Breast epithelium (tissue), 4 donors: ENCODE results near the gene ATP13A2. TPM values are rescaled to one million over a fixed set of nuclear protein-coding genes. Genes with fewer than 3 reads are reported as not detected.
A peak's percentile ranks its signal among the peaks of the same experiment; 100 is the strongest.

ENCODE experiments used
- DNase-seq, 2 donors: peaks; one replicate each; pipeline ENCODE4 v3.0.0-alpha.2; 2019; ENCODE audit warnings: low spot score in 2 of 2
- H3K27ac ChIP-seq, 2 donors: fragments of 200-600 bp; sonication (generic) in 1 of 2; one replicate each; pipeline ENCODE4 v1.5.1; 2016 to 2019; ENCODE audit warnings: mild to moderate bottlenecking in 1 of 2
- H3K27me3 ChIP-seq, 2 donors: fragments of 200-600 bp; sonication (generic) in 1 of 2; one replicate each; pipeline versions ENCODE4 v1.5.1 to v1.6.0; 2017 to 2019; ENCODE audit warnings: control low read depth in 1 of 2, mild to moderate bottlenecking in 1 of 2
- H3K36me3 ChIP-seq: fragments of 200-600 bp; one replicate; pipeline ENCODE4 v1.5.1; 2019
- H3K4me1 ChIP-seq, 2 donors: fragments of 200-600 bp; sonication (generic); one replicate each; pipeline ENCODE4 v1.5.1; 2016 to 2019; ENCODE audit warnings: control low read depth in 1 of 2
- H3K4me3 ChIP-seq, 3 donors: fragments of 200-600 bp; sonication (generic); 1 replicate in 2 of 3; 2 replicates in 1 of 3; pipeline ENCODE4 v1.5.1; 2016 to 2019; ENCODE audit warnings: mild to moderate bottlenecking in 3 of 3, moderate library complexity in 2 of 3
- H3K9me3 ChIP-seq, 2 donors: fragments of 200-600 bp; sonication (generic) in 1 of 2; one replicate each; pipeline ENCODE4 v1.5.1; 2016 to 2019; ENCODE audit warnings: control low read depth in 1 of 2
- CTCF ChIP-seq, 3 donors: fragments of 450-650 bp; IDR thresholded peaks; one replicate each; pipeline ENCODE4 v1.5.1; 2016 to 2017; ENCODE audit warnings: antibody characterized with exemption in 3 of 3, mild to moderate bottlenecking in 3 of 3, moderate library complexity in 3 of 3
- POLR2A ChIP-seq: fragments of 450-650 bp; IDR thresholded peaks from one replicate; pipeline ENCODE4 v1.6.1; 2016; ENCODE audit warnings: antibody characterized with exemption, mild to moderate bottlenecking, moderate library complexity
- POLR2AphosphoS5 ChIP-seq, 3 donors: sonication (generic); formaldehyde crosslinking; IDR thresholded peaks; one replicate each; pipeline ENCODE4 v1.6.1; 2017; ENCODE audit warnings: antibody characterized with exemption in 3 of 3
- intact Hi-C: fragments of 100-400 bp; cut with DNase I; formaldehyde crosslinking; loops from one replicate; pipeline ENCODE4 v1.15.1; 2023; ENCODE audit warnings: low total_unique reads
- total RNA-seq, 3 donors: library from RNA; depleted of rRNA; stranded (reverse); fragments of >200 nt; gene quantifications; one replicate each; pipeline ENCODE4 v1.1.0, GENCODE V29; 2016

The ATP13A2 gene
- total RNA-seq, 3 donors from 2014 or later, result 17.3 to 31.5 (median 31.3) TPM

- intact Hi-C loops, result no loop called here
- Histone ChIP-seq H3K27ac (no peak overlapping the region), H3K27me3 (no peaks in the 10 kb centered on the region), H3K9me3 (no peaks in the 10 kb centered on the region), H3K36me3 (no peaks in the 10 kb centered on the region), H3K4me3 (peak overlapping the region; percentile 40 to 66 (median 43)), H3K4me1 (no peaks in the 10 kb centered on the region)
- no peak for DNase-seq
- no peak for TF ChIP-seq CTCF (IDR thresholded peaks at IDR 0.05)
- TF ChIP-seq POLR2AphosphoS5 (IDR thresholded peaks at IDR 0.05), result no peak
Measured at GRCh38 chr1:16961297-16962133, 50.2 kb downstream of the ATP13A2 start.

GRCh38 chr1:16960560-16961296 lies 51.0 kb downstream of the ATP13A2 start:
- Histone ChIP-seq H3K9me3 (no peaks in the 10 kb centered on the region), H3K4me1 (no peaks in the 10 kb centered on the region), H3K27ac (peak overlapping the region in 1 of 2 donors; percentile 67), H3K27me3 (no peaks in the 10 kb centered on the region), H3K36me3 (no peaks in the 10 kb centered on the region), H3K4me3 (peak overlapping the region; percentile 40 to 66 (median 43))
- peak; percentile 32 to 82 for DNase-seq
- TF ChIP-seq CTCF (IDR thresholded peaks at IDR 0.05) (peak in 1 of 3 donors; percentile 68), POLR2A (no peak)
- intact Hi-C loops, result no loop called here

- intact Hi-C loops, result loop anchor here (5.0 kb wide), 1 partner anchor 89 kb away; no protein-coding TSS in a partner anchor
- H3K9me3 ChIP-seq, result no peaks in the 10 kb centered on the region
- H3K27ac ChIP-seq, result no peak overlapping the region
- DNase-seq, result no peak
- H3K4me3 ChIP-seq, result no peak overlapping the region
- H3K27me3 ChIP-seq, result no peaks in the 10 kb centered on the region
- TF ChIP-seq POLR2A, result no peak
- no peak for TF ChIP-seq POLR2AphosphoS5 (IDR thresholded peaks at IDR 0.05)
- no peak for TF ChIP-seq CTCF (IDR thresholded peaks at IDR 0.05)
- peaks cover 4% of the 10 kb centered on the region for H3K36me3 ChIP-seq
- H3K4me1 ChIP-seq, result no peaks in the 10 kb centered on the region
Measured at GRCh38 chr1:16958475-16958874, 53.3 kb downstream of the ATP13A2 start.

- Histone ChIP-seq H3K27ac (no peak overlapping the region), H3K36me3 (peaks cover 4% of the 10 kb centered on the region), H3K9me3 (no peaks in the 10 kb centered on the region), H3K27me3 (no peaks in the 10 kb centered on the region), H3K4me3 (no peak overlapping the region), H3K4me1 (no peaks in the 10 kb centered on the region)
- DNase-seq, result no peak
- TF ChIP-seq POLR2A (no peak), CTCF (IDR thresholded peaks at IDR 0.05) (no peak), POLR2AphosphoS5 (IDR thresholded peaks at IDR 0.05) (no peak)
- intact Hi-C loops, result loop anchor here (5.0 kb wide), 1 partner anchor 90 kb away; no protein-coding TSS in a partner anchor
Measured at GRCh38 chr1:16957731-16958130, 54.0 kb downstream of the ATP13A2 start.

GRCh38 chr1:16956775-16957174 lies 55.0 kb downstream of the ATP13A2 start:
- no peaks in the 10 kb centered on the region for H3K27me3 ChIP-seq
- intact Hi-C loops, result loop anchor here (5.0 kb wide), 1 partner anchor 91 kb away; no protein-coding TSS in a partner anchor
- no peaks in the 10 kb centered on the region for H3K9me3 ChIP-seq
- no peak for DNase-seq
- no peak overlapping the region for H3K27ac ChIP-seq
- no peak overlapping the region for H3K4me3 ChIP-seq
- H3K4me1 ChIP-seq, result no peaks in the 10 kb centered on the region
- no peak for TF ChIP-seq POLR2AphosphoS5 (IDR thresholded peaks at IDR 0.05)
- TF ChIP-seq CTCF (IDR thresholded peaks at IDR 0.05), result no peak
- H3K36me3 ChIP-seq, result peaks cover 4% of the 10 kb centered on the region
